IPS-NIHi7 (cell line): Measurements from ENCODE around the gene ITCH.
"Not testable (repeated sequence)": the region's sequence is repeated elsewhere in the genome, so short reads cannot be mapped to it uniquely, and the experiment has no call there.

Source experiments
- DNase-seq: peaks from one replicate; pipeline ENCODE4 v3.0.0; 2012; ENCODE audit warnings: mixed read lengths; ENCODE audit errors: extremely low spot score

Gene ITCH

DNA sequence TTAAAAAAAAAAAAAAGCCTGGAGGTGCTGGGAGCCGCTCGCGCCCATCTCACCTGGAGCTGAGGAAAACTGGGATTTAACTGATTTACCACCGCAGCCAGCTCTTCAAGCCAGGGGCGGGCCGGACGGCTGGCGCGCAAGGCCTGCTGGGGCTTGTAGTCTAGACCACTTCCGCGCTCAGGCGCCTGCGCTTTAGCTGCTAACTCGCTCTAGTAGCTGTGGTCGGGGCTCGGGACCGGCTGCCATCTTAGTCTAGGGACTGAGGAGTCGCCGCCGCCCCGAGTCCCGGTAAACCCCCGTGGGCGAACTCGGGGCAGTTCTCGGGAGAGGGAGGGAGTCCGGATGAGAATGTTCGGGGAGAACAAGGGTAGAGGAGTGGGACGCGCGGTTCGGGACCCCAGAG lies at the start of gene ITCH:
TSS of gene ITCH (plus strand) at position 212 of the 403 bp plus-strand sequence. CDS start 30,539 bp downstream, outside the sequence.
- DNase-seq = peak; percentile 99

DNA sequence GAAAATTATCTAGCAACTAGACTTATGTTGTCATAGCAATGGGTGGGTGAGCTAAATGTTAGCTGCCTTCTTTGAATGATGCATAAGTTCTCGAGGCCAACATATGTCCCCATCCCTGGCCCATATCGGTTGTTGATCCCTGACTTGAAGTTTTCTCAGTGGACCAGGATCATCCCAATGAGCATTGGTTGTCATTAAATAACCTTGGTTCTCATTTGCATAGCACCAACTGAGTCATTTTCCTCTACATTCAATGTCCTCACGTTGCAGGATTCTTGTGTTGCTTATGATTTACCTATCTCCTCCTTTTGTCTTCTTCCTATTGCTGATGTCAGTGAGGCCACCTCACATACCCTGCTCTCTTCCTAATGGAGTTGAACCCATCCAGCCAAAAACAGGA lies 47.8 kb upstream of the ITCH start:
- DNase-seq = no peak

DNA sequence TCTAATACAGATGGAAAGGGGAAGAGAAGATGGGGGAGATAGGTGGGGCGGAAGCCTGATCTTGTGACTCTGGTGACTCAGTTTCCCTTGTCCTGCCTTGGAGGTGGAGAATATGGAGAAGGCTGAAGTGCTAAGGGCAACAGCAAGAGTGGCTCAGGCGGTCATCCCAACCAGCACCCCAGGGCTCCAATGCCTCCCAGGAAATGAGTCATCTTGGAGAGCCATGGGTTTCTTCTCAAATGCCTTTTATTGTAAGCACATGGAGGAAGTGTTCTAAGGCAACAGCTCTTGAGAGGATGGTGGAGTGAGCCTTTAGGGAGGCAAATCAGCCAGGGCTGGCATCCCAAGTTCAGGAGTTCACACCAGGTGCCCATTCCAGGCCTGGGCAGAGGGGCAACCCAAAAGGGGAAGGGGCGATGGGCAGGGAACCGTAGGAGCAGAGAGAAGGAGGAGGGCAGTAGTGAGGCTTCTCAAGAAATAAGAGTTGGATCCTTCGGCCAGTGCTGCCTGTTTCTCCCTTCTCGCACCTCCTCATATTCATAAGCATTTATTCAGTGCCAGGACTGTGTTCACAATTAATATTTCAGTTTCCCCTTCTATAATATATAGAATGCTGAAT lies 46.8 kb upstream of the ITCH start:
- DNase-seq = no peak

DNA sequence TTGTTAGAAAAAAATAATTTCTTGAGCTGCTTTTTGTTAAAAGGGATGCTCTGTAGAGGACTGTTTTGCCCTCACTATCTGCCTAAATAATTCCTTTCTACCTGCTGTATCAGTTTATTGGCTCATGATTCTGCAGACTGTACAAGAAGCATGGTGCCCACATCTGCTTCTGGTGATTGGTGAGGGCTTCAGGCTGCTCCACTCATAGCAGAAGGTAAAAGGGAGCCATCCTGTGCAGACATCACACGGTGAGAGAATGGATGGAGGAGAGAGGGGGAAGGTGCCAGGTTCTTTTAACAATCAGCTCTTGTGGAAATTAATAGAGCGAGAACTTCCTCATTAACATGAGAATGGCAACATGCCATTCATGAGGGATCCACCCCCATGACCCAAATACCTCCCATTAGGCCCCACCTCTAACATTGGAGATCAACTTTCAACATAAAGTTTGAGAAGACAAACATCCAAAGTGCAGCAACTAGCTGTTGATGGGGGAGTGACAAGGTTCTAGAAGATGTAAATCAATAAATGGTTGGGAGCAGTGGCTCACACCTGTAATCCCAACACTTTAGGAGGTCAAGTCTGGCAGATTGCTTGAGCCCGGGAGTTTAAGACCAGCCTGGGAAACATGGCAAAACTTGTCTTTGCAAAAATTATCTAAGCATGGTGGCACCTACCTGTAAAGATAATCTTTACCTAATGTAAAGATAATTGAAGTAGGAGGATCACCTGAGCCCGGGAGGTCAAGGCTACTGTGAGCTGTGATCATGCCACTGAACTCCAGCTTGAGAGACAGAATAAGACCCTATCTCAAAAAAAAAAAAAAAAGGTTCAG lies 44.2 kb upstream of the ITCH start:
- no peak for DNase-seq

DNA sequence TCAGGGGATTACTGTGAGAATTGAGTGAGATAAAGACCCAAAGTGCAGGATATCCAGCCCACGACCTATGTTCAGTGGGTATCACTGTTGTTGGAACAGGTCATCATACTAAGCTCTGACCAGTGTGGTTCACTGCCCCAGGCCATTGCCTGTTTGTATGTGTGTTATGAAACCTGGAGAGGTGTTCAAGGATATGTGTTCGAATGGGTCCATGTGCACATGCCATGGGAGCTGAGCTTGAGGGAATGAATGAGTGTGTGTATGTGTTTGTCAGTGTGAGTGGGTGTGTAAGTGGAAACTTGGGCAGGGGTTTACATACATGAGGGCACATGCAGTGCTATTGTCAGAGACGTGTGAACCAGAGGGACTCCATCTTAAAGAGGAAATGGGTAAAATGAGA lies 42.2 kb upstream of the ITCH start:
- no peak for DNase-seq

DNA sequence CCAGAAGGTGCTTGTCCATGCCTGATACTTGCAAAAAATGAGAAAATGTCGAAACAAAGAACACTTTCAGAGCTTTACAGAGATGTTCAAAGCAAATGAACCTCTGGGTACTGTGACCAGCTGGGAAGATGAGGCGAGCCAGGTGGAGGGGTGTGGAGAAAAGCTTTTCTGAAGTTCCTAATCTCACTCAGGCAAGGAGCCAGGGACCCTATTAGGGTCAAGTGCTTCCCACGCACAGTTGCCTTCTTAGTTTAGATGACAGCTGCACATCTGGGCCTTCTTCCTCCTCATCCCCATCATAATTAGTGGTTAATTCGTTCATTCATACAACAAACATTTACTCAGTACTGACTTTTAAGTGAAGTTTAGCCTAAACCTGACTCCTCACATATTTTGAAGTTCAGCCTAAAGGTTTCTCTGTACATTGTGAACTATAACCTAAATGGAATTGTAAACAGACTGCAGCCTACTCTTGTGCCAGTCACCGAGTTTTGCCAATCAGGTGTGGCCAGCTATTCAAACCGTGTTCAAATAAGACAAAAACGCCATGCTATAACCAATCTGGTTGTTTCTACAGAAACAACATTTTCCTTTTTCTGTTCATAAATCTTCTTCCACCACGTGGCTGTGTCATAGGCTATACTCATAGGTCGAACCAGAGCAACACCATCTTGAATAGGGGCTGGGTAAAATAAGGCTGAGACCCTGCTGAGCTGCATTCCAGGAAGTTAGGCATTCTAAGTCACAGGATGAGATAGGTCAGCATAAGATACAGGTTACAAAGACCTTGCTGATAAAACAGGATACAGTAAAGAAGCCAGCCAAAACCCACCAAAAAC lies 40.6 kb upstream of the ITCH start:
- no peak for DNase-seq

DNA sequence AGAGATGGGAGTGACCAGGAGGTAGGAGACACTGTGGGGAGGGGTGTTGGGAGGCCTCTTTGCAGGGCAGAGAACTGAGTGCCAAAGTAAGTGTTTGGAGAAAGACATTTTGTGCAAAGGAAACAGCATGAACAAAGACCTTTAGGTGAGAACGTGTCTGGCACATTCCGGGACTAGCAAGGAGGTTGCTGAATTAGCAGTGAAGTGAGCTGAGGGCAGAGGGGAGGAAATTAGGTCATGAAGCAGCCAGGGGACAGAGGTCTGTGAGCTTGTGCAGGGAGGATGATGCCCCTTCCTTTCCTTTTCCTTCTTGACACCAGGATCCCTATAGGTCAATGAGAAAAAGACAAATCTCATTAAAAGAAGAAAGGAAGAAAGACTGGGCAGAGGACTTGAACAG lies 38.5 kb upstream of the ITCH start:
- no peak for DNase-seq

DNA sequence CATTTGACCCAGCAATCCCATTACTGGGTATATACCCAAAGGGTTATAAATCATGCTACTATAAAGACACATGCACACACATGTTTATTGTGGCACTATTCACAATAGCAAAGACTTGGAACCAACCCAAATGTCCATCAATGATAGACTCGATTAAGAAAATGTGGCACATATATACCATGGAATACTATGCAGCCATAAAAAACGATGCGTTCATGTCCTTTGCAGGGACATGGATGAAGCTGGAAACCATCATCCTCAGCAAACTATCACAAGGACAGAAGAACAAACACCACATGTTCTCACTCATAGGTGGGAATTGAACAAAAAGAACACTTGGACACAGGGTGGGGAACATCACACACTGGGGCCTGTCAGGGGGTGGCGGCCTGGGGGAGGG lies 34.9 kb upstream of the ITCH start:
- DNase-seq = not testable (repeated sequence)

DNA sequence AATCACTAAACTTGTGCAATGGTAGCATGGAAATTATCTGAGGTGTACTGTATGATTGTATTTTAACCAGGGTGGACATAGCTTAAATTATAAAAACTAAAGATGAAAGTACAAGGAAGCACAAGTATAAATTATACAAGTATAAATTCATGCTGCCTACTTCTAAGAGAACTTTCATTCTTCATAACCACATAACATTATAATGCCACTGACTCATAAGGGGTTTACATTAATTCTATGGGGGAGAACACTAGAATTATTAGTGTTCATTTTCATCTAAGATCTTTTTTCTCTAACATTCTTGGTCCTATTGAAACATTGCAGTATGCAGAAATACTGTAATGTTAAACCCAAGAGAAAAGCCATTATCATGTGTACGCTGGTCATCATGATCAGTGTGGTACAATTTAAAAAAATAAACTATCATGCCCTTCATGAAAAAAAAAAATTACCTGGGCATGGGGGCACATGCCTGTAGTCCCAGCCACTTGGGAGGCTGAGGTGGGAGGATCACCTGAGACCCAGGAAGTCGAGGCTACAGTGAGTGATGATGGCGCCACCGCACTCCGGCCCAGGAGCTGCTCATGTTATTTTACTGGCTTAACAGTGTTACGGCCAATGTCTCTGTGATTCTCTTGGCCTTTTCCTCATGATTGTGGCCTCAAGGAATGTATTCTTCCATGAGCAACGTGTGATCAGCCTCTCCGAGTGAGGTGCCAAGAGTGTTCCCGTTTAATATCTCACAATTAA lies 34.0 kb upstream of the ITCH start:
- no peak for DNase-seq

DNA sequence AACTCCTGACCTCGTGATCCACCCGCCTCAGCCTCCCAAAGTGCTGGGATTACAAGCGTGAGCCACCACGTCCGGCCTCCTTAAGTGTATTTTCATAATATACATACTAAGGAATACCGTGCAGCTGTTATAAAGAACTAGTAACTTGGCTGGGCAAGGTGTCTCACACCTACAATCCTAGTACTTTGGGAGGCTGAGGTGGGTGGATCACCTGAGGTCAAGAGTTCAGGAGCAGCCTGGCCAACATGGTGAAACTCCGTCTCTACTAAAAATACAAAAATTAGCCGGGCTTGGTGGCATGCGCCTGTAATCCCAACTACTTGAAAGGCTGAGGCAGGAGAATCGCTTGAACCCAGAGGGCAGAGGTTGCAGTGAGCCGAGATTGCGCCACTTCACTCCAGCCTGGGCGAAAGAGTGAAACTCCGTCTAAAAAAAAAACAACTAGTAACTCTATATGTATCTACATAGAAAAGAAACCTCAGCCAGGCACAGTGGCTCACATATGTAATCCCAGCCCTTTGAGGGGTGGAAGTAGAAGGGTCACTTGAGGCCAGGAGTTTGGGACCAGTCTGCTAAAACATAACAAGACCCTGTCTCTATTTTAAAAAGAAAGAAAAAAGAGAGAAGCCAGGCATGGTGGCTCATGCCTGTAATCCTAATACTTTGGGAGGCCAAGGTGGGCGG lies 32.1 kb upstream of the ITCH start:
- not testable (repeated sequence) for DNase-seq

DNA sequence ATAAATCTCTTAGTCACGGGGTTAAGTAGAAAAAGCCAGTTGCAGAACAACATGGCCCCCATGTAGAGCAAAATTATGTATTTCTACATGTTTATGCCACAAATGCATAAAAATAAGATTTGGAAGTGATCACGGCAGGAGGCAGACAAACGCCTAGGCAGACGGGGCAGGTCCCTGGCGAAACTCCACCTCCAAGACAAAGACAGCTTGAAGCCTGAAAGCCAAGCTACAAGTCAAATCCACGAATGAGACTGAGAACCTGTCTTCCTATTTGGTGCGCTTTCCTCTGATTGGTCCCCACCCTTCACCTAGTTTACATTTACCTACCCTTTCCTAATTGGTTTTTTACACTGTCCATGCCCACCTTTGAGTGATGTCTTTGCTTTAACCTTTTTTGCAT lies 31.2 kb upstream of the ITCH start:
- no peak for DNase-seq

DNA sequence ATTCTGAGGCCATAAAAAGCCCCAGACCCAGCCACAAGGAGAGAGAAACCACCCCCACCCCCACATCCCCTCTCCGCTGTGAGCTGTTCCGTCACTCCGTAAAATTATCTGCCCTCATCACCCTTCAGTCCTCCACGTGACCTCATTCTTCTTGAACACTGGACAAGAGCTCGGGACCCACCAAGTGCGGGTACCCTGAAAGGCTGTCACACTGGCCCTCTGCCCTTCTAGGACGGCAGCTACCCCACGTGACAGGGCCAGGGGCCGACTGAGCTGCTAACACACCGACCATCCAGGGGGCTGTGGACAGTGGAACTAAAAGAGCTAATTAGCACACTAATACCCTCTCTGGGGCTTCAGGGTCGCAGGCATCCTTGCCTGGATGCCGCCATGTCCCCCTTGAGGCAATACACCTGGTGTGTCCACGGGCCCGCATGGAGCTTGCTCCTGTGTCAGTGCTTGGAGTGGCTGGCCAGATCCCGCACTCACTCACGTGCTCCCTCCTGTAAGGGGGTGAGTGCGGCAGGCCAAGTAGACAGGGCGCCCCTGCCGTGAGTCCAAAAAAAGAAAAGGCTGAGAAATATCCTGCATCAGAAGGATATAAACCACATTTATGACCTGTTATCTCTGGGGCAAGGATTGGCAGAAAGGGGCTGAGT lies 30.7 kb upstream of the ITCH start:
- no peak for DNase-seq

DNA sequence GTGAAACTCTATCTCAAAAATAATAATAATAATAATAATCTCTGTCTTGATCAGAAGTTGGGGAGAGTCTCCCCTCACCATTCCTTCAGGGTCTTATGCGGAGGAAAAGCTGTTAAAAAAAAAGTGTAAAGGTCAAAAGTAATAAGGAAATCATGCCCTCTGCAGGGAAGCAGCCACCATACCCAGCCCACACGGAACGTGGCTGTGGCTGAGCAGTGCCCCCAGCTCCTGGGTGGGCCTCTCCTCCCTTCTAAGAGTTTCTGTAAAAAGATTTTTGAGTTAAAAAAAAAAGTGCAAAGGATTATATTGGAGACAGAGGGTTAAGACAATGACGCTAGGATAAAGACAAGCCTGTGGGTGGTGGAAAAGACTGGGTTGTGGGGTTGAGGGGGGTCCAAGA lies 29.3 kb upstream of the ITCH start:
- no peak for DNase-seq

DNA sequence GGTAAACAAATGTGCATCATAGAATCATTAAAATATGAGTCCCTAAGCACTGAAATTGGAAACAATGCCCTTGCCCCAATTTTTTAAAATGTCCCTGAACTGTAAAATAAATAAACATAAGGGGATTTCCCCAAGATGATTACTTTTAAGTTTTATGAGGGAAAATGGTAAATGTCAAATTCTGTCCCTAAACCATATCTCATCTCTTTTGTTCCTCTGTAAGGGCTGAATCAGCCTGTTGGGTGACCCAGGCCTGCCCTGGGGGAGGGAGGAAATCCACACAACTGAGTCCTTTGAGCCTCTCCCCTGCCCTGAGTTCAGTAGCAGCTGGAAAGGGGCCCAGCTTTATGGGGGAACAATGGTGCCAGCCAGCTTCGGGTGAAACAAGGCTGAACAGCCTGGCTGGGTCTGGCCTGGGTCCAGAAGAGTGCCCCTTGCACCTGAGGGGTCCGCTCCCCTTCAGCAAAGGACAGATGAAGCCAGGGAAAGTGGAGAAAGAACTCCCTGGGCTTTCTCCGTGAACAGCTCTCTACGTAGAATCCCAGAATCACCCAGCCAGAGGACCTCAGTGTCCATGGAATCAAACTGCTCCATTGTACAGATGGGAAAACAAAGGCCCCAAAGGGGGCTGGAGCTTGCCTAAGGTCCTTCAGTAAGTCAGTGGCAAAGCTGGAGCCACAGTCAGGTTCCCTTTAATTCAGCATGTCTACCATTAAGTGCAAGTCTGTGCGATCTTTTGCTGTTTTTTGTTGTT lies 28.2 kb upstream of the ITCH start:
- no peak for DNase-seq

DNA sequence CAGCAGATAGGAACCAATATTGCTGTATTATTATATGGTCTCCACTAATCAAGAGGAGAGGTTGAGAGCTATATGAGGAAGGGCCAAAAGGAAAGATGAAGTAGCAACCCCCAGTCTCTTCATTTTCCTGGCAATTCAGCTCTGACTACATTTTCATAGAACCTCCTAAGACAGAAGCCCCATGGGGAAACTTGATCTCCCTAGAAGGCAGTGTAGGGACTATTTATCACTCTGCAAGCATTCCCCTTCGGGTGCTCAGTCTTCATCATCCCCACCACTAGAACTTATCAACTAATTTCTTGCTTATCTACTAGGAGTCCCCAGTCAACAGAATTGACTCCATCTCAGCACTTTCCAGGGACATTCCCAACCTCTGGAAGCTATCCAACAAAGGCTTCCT lies 25.5 kb upstream of the ITCH start:
- no peak for DNase-seq

DNA sequence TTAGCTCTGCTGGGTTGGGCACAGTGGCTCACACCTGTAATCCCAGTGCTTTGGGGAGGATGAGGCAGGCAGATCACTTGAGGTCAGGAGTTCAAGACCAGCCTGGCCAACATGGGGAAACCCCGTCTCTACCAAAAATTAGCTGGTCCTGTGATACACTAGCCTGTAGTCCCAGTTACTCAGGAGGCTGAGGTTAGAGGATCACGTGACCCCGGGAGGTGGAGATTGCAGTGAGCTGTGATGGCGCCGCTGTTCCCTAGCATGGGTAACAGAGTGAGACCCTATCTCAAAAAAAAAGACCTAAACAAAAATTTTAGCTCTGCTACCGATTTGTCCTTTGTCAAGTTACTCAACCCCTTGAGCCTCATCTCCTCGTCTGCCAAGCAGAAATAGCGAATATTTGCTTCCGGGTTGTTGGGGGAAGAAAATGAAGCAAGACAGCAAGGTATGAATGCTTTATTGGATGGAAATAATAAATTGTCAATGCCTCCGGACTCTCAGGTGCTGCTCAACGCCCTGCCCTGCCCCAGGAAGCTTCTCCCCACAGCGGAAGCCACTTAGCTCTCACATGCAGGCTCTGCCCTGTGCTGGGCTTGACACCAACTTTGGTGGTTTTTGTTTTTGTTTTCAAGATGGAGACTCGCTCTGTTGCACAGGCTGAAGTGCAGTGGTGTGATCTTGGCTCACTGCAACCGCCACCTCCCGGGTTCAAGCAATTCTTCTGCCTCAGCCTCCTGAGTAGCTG lies 24.9 kb upstream of the ITCH start:
- no peak for DNase-seq

DNA sequence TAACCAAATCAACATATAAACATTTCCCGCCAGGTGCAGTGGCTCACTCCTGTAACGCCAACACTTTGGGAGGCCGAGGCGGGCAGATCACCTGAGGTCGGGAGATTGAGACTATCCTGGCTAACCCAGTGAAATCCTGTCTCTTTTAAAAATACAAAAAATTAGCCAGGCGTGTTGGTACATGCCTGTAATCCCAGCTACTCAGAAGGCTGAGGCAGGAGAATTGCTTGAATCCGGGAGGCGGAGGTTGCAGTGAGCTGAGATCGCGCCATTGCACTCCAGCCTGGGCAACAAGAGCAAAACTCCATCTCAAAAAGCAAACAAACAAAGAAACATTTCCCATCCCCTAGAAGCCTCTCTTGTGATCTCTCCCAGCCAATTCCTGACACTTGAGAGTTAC lies 22.3 kb upstream of the ITCH start:
- not testable (repeated sequence) for DNase-seq

DNA sequence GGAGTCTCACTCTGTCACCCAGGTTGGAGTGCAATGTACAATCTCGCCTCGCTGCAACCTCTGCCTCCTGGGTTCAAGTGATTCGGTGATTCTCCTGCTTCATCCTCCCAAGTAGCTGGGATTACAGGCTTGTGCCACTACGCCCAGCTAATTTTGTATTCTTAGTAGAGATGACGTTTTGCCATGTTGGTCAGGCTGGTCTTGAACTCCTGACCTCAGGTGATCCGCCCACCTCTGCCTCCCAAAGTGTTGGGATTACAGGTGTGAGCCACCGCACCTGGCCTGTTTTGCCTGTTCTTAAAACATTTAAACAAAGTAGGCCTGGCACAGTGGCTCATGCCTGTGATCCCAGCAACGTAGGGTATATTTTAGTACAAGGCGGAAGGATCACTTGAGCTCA lies 21.9 kb upstream of the ITCH start:
- not testable (repeated sequence) for DNase-seq
